ENCODE data around the gene KCNA5.

KCNA5 gene

DNA sequence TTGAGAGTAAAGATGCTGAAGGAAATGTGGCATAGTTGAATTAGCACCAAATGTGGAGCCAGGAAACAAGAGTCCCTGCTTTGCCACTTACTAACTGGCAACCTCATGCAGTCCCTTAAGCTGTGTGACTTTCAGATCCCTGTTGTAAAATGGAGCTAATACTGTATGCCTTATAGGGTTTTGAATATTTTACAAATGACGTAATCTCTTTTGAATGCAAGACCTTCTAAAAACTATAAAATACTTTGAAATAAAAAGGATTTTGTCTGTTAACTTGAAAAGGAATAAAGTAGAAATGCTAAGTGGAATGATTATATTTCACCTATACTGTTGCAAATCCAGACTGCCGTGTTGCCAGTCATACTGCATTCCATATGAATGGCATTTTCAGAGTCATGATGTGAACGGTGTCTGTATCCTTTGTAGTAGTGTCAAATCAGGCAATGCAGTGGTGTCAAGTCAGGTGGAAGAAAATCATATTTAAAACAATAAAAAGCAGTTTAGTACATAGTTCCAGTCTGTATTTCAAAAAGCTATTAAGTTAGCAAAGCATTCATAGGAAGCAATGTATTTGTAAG, 21.3 kb downstream of the KCNA5 start:
- TF ChIP-seq GATA3 (IDR thresholded peaks at IDR 0.05; ENCODE audit: low read depth, low read length) (no peak), GATA2 (IDR thresholded peaks at IDR 0.05; ENCODE audit: low read depth, low read length) (no peak)

DNA sequence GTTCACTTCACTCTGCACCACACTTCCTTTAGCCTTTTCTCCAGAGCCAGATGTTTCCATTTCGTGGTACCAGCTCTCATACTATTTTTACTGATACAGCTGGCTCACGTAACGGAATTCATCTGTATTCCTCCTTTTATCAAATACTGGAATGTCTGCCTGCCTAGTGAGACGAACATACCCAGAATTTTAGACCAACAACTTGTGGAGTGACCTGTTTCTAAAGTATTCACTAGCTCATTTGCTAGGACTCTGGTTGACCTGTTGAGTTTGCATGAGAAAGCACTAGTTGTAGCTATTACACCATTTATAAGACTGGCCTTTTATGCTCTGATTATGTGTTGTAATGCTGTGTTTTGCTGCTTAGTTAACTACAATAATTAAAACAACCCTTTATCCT, 22.6 kb downstream of the KCNA5 start:
- TF ChIP-seq GATA3 (IDR thresholded peaks at IDR 0.05; ENCODE audit: low read depth, low read length): no peak
- TF ChIP-seq GATA2 (IDR thresholded peaks at IDR 0.05; ENCODE audit: low read depth, low read length): no peak

DNA sequence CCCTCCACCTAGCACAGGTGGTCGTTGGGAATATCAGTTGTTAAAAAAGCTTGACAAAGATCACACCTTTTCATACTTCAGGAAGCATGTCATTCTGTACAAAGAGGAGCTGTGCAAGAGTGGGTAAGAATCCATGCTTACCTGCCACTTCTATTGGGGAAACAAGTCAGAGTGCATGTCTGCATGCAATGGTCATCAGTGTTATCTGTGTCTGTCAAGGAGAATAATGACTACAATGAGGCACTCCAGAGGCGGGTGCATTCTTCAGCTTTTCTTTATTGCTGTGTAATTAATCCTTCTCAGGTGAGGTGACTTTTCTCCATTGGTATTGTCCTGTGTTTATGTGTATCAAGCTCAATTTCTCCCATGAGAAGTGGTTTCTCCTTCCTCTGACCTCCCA, 24.4 kb downstream of the KCNA5 start:
- TF ChIP-seq GATA2 (IDR thresholded peaks at IDR 0.05; ENCODE audit: low read depth, low read length) (no peak), GATA3 (IDR thresholded peaks at IDR 0.05; ENCODE audit: low read depth, low read length) (no peak)

DNA sequence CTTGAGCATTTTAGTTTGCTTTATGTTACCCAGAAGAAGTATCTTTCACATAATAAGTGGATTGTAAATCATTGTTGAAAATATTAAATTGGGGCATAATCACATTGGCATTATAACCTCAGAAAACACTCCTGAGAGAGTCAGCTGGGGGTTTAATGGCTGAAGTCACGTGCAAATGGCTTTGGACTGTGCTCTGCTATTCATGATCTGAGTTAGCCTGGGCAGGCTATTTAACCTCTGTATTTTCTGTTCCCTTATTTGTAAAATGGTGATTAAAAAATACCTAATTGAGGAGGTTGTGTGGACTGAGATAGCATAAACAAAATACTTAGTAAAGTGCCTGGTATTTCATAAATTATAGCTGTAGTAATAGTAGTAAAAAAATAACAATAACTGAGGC, 24.9 kb downstream of the KCNA5 start:
- TF ChIP-seq GATA2 (IDR thresholded peaks at IDR 0.05; ENCODE audit: low read depth, low read length) (no peak), GATA3 (IDR thresholded peaks at IDR 0.05; ENCODE audit: low read depth, low read length) (no peak)

DNA sequence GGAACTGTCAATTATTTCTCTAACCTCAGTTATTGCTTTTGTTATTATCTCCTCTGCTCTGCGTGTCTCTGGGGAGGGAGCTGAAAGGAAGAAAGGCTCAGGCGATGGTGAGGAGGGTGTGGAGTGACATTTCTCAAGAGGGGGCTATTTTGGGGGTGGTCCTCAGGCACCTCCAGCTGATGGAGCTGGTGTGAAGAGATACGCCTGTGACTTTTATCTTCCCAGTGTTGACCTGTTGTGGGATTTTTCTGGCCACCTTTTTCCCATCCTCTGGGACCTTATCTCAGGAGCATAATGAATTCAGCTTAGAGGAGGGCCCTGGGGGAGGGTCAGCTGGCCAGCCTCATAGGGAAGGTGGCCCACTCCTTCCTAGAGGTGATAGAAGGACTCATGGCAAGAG, 26.4 kb downstream of the KCNA5 start:
- TF ChIP-seq GATA2 (IDR thresholded peaks at IDR 0.05; ENCODE audit: low read depth, low read length) (no peak), GATA3 (IDR thresholded peaks at IDR 0.05; ENCODE audit: low read depth, low read length) (no peak)

DNA sequence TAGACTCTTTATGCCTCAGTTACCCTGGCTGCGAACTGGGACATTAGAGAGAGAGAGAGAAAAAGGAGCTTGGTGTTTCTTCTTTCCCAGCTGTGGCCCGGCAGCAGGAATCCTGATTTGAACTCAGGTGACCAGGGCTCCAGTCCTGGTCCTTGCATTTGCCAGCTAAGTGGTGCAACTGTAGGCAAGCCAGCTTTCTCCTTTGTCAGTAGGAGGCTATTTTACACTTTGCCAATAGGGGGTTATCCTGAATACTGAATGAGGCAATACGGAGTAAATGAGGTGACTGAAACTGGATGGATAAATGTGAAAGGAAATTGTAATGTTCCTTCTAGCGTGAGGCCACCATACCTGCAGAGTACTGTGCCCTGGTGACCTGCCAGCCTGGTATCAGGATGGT, 27.8 kb downstream of the KCNA5 start:
- TF ChIP-seq GATA3 (IDR thresholded peaks at IDR 0.05; ENCODE audit: low read depth, low read length): no peak
- TF ChIP-seq GATA2 (IDR thresholded peaks at IDR 0.05; ENCODE audit: low read depth, low read length): no peak

DNA sequence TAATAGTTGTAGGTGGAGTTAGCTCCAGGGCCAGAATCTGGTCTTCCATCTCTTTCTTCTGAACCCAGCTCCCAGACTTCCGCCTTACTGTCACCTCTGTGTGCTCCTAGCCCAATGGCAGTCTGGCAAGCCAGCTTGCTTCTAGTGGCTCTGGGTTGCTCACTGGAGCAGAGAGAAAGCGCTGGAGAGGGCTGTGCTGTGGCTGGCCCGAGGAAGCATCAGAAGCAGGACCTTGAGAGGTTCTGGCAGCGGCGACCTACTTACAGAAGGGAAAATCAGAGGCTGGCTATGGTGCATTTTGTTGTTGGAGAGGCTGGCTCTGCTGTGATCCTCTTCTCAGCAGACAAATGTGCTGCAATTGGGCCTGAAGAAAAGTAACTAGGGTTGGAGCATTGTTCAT, 28.6 kb downstream of the KCNA5 start:
- TF ChIP-seq GATA2 (IDR thresholded peaks at IDR 0.05; ENCODE audit: low read depth, low read length): no peak
- no peak for TF ChIP-seq GATA3 (IDR thresholded peaks at IDR 0.05; ENCODE audit: low read depth, low read length)

DNA sequence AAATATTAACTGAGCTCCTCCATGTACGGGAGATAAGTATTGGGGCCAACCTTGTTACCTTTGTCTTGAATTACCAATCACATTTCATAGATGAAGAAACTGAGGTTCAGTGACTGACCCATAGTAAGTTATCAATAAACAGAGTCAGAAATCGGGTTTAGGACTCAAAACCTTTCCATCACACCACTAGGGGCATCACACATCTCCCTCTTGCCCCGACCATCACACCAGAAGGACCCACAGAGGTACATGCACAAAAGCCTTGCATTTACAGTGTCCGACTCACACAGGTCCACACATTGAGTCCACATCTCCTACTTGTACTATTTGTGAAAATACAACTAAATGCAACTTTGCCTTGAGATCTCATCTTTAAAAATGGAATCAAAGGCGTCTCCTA, 29.4 kb downstream of the KCNA5 start:
- TF ChIP-seq GATA2 (IDR thresholded peaks at IDR 0.05; ENCODE audit: low read depth, low read length) (no peak), GATA3 (IDR thresholded peaks at IDR 0.05; ENCODE audit: low read depth, low read length) (no peak)

DNA sequence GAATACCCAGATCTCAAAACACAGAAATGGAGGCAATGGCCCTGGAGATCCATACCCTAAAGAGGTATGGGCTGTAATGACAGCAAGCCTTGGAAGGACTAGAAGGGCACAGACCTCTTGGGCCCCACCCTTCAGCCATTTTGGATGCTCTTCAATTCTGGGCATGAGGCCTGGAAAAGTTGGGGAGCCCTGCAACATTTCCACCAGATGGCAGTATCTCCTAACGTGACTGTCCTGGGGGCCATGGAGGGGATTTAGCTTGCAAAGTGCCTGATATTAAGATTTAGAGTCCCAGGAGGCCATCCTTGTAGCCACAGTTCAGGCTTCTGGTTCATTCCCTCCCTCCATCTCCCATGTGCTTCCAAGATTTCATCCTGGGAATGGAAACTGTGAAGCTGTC, 30.2 kb downstream of the KCNA5 start:
- no peak for TF ChIP-seq GATA2 (IDR thresholded peaks at IDR 0.05; ENCODE audit: low read depth, low read length)
- no peak for TF ChIP-seq GATA3 (IDR thresholded peaks at IDR 0.05; ENCODE audit: low read depth, low read length)

DNA sequence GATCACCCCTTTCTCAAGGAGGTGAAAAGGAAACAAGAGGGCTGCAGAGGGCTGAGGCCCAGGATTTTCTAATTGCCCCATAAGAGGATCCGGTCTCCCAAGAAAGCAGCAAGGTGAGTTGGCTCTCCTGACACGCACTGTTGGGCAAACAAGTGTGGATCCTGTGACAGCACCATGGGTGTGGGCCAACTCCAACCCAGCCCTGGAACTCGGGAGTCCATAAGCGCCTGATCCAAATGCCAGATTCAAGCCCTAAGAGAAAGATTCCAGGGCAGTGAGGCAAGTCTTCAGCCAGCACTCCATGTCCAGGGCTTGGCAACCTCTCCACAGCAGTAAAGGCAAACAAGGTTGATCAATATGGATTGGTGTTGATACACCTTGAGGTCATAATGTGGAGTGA, 33.1 kb downstream of the KCNA5 start:
- TF ChIP-seq GATA2 (IDR thresholded peaks at IDR 0.05; ENCODE audit: low read depth, low read length): no peak
- no peak for TF ChIP-seq GATA3 (IDR thresholded peaks at IDR 0.05; ENCODE audit: low read depth, low read length)

DNA sequence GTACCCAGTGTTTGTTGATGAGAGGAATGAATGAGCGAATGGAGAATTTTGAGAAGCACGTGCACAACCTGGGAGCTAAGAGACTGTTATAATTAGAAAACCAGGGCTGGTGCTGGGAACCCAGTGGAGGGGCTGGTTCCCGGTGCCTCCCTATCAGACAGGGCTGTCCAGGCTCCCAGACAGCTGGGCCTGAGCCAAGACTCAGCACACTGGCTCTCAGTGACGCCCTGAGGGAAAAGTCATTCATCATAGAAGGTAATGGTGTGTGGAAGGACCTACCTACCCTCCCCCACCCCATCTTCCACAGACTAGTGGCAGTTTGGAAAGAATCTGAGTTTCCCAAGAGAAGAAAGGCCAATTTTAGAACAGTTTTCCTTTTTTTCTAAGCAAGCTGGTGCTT, 34.7 kb downstream of the KCNA5 start:
- TF ChIP-seq GATA3 (IDR thresholded peaks at IDR 0.05; ENCODE audit: low read depth, low read length): no peak
- no peak for TF ChIP-seq GATA2 (IDR thresholded peaks at IDR 0.05; ENCODE audit: low read depth, low read length)

DNA sequence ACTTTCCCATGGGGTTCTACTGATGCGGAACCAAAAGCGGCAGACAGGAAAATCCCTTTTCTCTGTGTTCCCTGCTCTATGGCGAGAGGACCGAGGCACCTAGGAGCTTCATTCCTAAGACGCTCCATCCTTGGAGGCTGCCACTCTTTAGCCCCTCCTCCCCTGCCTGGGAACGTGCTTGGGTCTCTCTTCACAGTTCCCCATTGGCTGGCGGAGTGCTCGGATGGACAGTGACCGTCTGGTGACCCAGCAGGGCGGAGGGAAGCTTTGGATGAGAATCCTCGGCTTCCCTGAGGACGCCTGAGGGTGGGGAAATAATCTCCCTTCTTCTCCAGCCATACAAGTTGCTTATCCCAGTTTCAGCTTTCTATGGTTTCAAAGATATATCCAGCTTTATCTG, 37.3 kb downstream of the KCNA5 start:
- TF ChIP-seq GATA2 (IDR thresholded peaks at IDR 0.05; ENCODE audit: low read depth, low read length): no peak
- TF ChIP-seq GATA3 (IDR thresholded peaks at IDR 0.05; ENCODE audit: low read depth, low read length): no peak

DNA sequence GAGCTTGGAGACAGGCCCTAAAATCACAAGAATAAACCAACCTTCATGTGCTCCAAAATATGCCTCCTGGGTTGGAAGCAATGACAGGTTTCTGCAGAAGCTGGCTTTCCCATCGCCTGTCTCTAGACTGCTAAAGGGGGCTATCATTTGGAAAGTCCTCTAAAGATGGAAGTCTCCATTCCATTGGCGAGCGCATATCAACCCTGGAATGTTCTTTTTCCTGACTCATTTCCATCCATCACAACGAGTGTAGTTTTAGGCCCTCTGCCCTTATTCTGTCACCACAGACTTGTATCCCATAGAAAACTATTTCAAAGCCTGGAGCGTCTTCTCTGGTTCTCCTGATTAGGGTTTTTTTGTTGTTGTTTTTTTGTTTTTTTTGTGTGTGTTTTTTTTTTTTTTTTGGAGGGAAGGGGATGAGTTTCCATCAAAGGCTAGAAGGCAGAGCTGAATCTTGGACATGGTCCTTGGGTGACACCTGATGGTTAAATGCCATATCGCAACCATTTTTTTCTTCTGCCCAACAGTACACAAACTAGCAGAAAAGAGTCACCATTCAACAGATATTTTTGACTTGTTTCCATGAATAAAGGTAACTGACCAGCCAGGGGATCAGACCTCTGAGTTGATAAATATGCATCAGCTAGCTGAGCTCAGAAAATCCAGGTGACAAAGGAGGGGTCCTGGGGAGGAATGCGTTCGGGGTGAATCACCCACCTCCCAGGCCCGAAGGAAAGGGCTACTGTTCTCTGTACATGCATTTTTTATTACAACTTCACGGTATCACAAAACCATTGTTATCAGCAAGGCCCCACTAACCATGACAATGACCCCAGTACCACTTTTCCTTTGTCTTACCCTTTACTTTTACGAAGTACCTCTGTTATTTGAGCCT, 40.5 kb downstream of the KCNA5 start:
- no peak for TF ChIP-seq GATA3 (IDR thresholded peaks at IDR 0.05; ENCODE audit: low read depth, low read length)
- TF ChIP-seq GATA2 (IDR thresholded peaks at IDR 0.05; ENCODE audit: low read depth, low read length): no peak

DNA sequence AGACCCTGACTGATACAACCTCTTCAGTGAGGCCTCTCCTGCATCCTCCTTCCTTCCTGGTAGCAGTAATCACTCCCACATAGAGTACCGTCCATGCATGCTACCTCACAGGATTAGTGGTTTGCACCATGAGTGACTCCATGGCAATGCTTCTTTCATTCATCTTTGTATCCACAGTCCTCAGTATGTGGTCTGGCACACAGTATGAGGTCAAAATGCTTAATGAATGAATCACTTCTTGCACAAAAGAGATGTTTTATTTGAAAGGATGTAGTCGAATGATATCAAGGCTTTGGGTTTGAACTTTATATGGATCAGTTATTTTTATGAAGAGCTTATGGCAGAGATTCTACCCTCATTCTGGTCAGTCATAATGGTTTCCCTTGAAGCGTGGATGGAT, 42.2 kb downstream of the KCNA5 start:
- TF ChIP-seq GATA3 (IDR thresholded peaks at IDR 0.05; ENCODE audit: low read depth, low read length): no peak
- TF ChIP-seq GATA2 (IDR thresholded peaks at IDR 0.05; ENCODE audit: low read depth, low read length): no peak

DNA sequence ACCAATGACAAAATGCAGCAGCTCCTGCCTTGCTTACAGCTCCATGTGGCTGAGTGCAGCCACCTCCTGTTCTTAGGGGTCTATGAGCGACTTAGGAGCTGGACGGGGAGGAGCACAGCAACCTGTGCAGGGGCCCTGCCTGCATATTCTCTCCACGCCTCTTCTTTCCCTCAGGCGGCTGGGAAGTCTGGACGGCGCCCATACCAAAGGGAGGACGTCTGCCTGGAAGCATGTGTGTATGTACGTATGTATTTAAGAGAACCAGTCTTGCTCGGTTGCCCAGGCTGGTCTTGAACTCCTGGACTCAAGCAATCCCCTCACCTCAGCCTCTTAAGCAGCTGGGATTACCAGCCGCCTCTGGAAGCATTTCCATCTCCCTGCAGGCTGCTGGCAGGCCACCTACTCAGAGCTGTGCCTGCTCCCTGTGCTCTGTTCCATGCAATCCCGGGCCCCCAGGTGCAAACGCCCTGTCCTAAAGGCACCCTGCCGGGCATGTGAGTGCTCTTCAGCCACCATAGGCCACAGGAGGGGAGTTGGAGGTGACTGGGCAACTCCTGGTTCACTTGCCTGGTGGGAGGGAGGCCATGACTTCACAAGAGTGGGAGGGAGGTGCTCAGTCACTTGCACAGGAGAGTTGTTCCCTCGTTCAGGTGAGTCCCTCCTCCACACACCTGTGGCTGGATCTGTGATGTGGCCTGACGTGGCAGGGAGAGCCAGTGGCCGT, 44.3 kb downstream of the KCNA5 start:
- TF ChIP-seq GATA3 (IDR thresholded peaks at IDR 0.05; ENCODE audit: low read depth, low read length): no peak
- no peak for TF ChIP-seq GATA2 (IDR thresholded peaks at IDR 0.05; ENCODE audit: low read depth, low read length)
